ENCODE results near the gene HOXA3. TPM values are rescaled to one million over a fixed set of nuclear protein-coding genes. Genes with fewer than 3 reads are reported as not detected.

HOXA3 gene
- polyA plus RNA-seq, 2 of the 4 experiments (the other 2 are of a cell fraction), result 3.3 to 8.7 TPM

DNA sequence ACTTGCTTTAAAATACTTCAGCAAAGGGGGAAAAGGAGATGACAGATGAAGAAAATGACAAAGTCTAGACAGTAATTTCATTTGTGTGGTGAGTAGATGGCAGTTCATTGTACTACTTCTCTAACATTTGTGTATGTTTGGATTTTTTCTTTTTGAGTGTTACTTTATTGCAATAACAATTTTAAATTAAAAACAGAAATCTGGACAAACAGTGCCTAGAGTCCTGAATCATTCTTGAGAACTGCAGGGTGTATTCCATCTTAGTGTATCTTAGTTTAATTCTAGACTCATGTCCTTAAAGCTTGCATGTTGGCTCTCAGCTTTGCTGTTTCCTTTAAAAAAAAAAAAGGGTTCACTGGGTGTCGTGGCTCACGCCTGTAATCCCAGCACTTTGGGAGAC, 87.7 kb downstream of the HOXA3 start:
- no peak for DNase-seq (ENCODE audit: low read depth in 1 of 2, low spot score in 1 of 2)
- no peak overlapping the region for H3K4me3 ChIP-seq
- ATAC-seq, result no peak
- POLR2A ChIA-PET, result interaction anchor here (0.6 kb wide), 1 partner anchor 86 kb away, joined by 4 read pairs; no protein-coding TSS in a partner anchor
- CTCF ChIA-PET, result no interaction called here
- no peak overlapping the region for H3K4me2 ChIP-seq
- no peaks in the 10 kb centered on the region for H3K4me1 ChIP-seq
- WGBS (ENCODE audit: missing lambda C conversion rate), result 82% methylated on average over 2 of the region's 2 CpGs
- no peak for FAIRE-seq
- TF ChIP-seq KDM5A (IDR thresholded peaks at IDR 0.05) (no peak), KDM1A (IDR thresholded peaks at IDR 0.05; ENCODE audit: low read depth) (no peak), CBX2 (IDR thresholded peaks at IDR 0.05; ENCODE audit: borderline replicate concordance, low read depth) (no peak), CHD2 (IDR thresholded peaks at IDR 0.05; ENCODE audit: low read length, partially characterized antibody) (no peak), TFCP2L1 (CRISPR knock-in tag; IDR thresholded peaks at IDR 0.05) (no peak), FOSL2 (IDR thresholded peaks at IDR 0.05) (no peak), FOSL2 (CRISPR knock-in tag; IDR thresholded peaks at IDR 0.05) (no peak), HOXA7 (CRISPR knock-in tag; IDR thresholded peaks at IDR 0.05) (no peak), GATA3 (IDR thresholded peaks at IDR 0.05; ENCODE audit: borderline replicate concordance) (no peak), HEYL (CRISPR knock-in tag; IDR thresholded peaks at IDR 0.05) (no peak), MAZ (IDR thresholded peaks at IDR 0.05; ENCODE audit: borderline replicate concordance, low read depth, low read length) (no peak)
- H3K27ac ChIP-seq, result no peak overlapping the region
- no peaks in the 10 kb centered on the region for H3K9me3 ChIP-seq

DNA sequence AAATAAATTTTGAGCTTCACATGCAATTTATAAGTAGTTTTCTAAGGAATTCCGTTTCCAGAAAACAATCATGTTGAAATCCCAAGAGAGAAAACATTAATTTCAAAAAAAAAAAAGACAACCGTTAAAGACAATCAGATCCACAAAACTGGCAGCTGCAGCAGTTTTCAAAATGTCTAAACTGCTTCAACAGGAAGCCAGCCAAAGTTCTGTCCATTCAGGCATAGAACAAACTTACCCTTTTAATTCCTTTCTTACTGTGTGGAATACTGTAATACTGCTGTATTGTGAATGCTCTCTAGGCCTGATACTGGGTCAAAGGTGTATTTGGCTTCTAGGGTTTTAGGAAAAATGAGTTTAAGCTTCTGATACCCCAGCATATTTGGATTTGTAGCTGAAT, 88.2 kb downstream of the HOXA3 start:
- ATAC-seq (no peak), DNase-seq (ENCODE audit: low read depth in 1 of 2, low spot score in 1 of 2) (no peak), FAIRE-seq (no peak)
- POLR2A ChIA-PET, result interaction anchor here (0.6 kb wide), 1 partner anchor 87 kb away, joined by 4 read pairs; no protein-coding TSS in a partner anchor
- TF ChIP-seq, protein P1, sequence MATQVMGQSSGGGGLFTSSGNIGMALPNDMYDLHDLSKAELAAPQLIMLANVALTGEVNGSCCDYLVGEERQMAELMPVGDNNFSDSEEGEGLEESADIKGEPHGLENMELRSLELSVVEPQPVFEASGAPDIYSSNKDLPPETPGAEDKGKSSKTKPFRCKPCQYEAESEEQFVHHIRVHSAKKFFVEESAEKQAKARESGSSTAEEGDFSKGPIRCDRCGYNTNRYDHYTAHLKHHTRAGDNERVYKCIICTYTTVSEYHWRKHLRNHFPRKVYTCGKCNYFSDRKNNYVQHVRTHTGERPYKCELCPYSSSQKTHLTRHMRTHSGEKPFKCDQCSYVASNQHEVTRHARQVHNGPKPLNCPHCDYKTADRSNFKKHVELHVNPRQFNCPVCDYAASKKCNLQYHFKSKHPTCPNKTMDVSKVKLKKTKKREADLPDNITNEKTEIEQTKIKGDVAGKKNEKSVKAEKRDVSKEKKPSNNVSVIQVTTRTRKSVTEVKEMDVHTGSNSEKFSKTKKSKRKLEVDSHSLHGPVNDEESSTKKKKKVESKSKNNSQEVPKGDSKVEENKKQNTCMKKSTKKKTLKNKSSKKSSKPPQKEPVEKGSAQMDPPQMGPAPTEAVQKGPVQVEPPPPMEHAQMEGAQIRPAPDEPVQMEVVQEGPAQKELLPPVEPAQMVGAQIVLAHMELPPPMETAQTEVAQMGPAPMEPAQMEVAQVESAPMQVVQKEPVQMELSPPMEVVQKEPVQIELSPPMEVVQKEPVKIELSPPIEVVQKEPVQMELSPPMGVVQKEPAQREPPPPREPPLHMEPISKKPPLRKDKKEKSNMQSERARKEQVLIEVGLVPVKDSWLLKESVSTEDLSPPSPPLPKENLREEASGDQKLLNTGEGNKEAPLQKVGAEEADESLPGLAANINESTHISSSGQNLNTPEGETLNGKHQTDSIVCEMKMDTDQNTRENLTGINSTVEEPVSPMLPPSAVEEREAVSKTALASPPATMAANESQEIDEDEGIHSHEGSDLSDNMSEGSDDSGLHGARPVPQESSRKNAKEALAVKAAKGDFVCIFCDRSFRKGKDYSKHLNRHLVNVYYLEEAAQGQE (IDR thresholded peaks at IDR 0.05), result no peak
- TF ChIP-seq, protein P2, sequence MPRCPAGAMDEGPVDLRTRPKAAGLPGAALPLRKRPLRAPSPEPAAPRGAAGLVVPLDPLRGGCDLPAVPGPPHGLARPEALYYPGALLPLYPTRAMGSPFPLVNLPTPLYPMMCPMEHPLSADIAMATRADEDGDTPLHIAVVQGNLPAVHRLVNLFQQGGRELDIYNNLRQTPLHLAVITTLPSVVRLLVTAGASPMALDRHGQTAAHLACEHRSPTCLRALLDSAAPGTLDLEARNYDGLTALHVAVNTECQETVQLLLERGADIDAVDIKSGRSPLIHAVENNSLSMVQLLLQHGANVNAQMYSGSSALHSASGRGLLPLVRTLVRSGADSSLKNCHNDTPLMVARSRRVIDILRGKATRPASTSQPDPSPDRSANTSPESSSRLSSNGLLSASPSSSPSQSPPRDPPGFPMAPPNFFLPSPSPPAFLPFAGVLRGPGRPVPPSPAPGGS (IDR thresholded peaks at IDR 0.05), result no peak
- WGBS (ENCODE audit: missing lambda C conversion rate), result 46% methylated on average over 2 of the region's 2 CpGs
- no peak overlapping the region for H3K27ac ChIP-seq
- no peak overlapping the region for H3K4me3 ChIP-seq
- no peaks in the 10 kb centered on the region for H3K9me3 ChIP-seq
- H3K4me2 ChIP-seq, result no peak overlapping the region
- CTCF ChIA-PET, result interaction anchor here (0.6 to 1.4 kb wide), 3 partner anchors 13 to 359 kb away, joined by 3 to 4 read pairs (median 3); no protein-coding TSS in a partner anchor
- no peaks in the 10 kb centered on the region for H3K4me1 ChIP-seq

DNA sequence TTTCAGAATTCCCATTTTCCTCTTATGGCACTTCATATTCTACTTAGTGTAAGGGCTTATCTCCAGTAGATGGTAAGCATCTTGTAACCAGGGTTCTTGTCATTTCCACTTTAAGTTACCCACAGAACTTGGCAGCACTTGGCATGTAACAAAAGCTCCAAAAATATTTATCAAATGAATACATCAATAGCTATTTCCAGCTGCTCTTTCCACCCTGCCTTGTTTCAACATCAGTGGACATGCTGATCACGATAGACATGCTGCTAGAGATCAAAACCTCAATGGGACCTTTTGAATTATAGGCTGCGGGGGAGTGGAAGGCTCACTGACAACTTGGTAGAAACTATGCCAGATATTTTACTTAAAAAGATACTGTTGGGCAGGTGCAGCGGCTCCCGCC, 89.4 kb downstream of the HOXA3 start:
- H3K4me1 ChIP-seq, result no peaks in the 10 kb centered on the region
- POLR2A ChIA-PET, result no interaction called here
- H3K27ac ChIP-seq, result no peak overlapping the region
- no peak overlapping the region for H3K4me2 ChIP-seq
- WGBS (ENCODE audit: missing lambda C conversion rate), result 87% methylated on average over 4 of the region's 4 CpGs
- TF ChIP-seq FOXS1 (CRISPR knock-in tag; IDR thresholded peaks at IDR 0.05) (no peak), CHD2 (IDR thresholded peaks at IDR 0.05; ENCODE audit: low read length, partially characterized antibody) (no peak), MAFK (IDR thresholded peaks at IDR 0.05; ENCODE audit: partially characterized antibody) (no peak), FOSB (CRISPR knock-in tag; IDR thresholded peaks at IDR 0.05) (no peak), NPAS2 (CRISPR knock-in tag; IDR thresholded peaks at IDR 0.05; ENCODE audit: borderline replicate concordance) (no peak), SREBF2 (IDR thresholded peaks at IDR 0.05) (no peak), EP300 (IDR thresholded peaks at IDR 0.05) (no peak), ZFP36 (IDR thresholded peaks at IDR 0.05; ENCODE audit: borderline replicate concordance, partially characterized antibody) (no peak), KDM5A (IDR thresholded peaks at IDR 0.05) (no peak), RAD21 (conservative IDR thresholded peaks at IDR 0.05 in 1 of 2, IDR thresholded peaks at IDR 0.05 in 1 of 2) (no peak), EHF (CRISPR knock-in tag; IDR thresholded peaks at IDR 0.05) (no peak), BHLHE40 (IDR thresholded peaks at IDR 0.05; ENCODE audit: low read depth, low read length) (no peak), PHF8 (IDR thresholded peaks at IDR 0.05; ENCODE audit: borderline replicate concordance, low read depth) (no peak), TP53 (CRISPR knock-in tag; IDR thresholded peaks at IDR 0.05) (no peak)
- TF ChIP-seq, protein P3, sequence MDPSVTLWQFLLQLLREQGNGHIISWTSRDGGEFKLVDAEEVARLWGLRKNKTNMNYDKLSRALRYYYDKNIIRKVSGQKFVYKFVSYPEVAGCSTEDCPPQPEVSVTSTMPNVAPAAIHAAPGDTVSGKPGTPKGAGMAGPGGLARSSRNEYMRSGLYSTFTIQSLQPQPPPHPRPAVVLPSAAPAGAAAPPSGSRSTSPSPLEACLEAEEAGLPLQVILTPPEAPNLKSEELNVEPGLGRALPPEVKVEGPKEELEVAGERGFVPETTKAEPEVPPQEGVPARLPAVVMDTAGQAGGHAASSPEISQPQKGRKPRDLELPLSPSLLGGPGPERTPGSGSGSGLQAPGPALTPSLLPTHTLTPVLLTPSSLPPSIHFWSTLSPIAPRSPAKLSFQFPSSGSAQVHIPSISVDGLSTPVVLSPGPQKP (IDR thresholded peaks at IDR 0.05; ENCODE audit: low read depth, low read length), result no peak
- TF ChIP-seq, protein P4, sequence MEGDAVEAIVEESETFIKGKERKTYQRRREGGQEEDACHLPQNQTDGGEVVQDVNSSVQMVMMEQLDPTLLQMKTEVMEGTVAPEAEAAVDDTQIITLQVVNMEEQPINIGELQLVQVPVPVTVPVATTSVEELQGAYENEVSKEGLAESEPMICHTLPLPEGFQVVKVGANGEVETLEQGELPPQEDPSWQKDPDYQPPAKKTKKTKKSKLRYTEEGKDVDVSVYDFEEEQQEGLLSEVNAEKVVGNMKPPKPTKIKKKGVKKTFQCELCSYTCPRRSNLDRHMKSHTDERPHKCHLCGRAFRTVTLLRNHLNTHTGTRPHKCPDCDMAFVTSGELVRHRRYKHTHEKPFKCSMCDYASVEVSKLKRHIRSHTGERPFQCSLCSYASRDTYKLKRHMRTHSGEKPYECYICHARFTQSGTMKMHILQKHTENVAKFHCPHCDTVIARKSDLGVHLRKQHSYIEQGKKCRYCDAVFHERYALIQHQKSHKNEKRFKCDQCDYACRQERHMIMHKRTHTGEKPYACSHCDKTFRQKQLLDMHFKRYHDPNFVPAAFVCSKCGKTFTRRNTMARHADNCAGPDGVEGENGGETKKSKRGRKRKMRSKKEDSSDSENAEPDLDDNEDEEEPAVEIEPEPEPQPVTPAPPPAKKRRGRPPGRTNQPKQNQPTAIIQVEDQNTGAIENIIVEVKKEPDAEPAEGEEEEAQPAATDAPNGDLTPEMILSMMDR (IDR thresholded peaks at IDR 0.05), result no peak
- TF ChIP-seq, protein P5, sequence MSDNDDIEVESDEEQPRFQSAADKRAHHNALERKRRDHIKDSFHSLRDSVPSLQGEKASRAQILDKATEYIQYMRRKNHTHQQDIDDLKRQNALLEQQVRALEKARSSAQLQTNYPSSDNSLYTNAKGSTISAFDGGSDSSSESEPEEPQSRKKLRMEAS (IDR thresholded peaks at IDR 0.05), result no peak
- DNase-seq (ENCODE audit: low read depth in 1 of 2, low spot score in 1 of 2) (no peak), ATAC-seq (no peak), FAIRE-seq (no peak)
- CTCF ChIA-PET, result interaction anchor here (0.8 to 1.4 kb wide), 2 partner anchors 21 to 209 kb away, joined by 3 read pairs; no protein-coding TSS in a partner anchor
- H3K9me3 ChIP-seq, result no peaks in the 10 kb centered on the region
- no peak overlapping the region for H3K4me3 ChIP-seq
